IMR-90 (cell line): ENCODE data around the gene FAS. TPM values are rescaled to one million over a fixed set of nuclear protein-coding genes. Genes with fewer than 3 reads are reported as not detected.

ENCODE experiments used
- ATAC-seq: fragments of 200-7000 bp; cut with Tn5 transposase; 2 replicates; pipeline ENCODE4 v1.9.1; 2020; ENCODE audit warnings: low read depth, mild to moderate bottlenecking, moderate library complexity
- BruUV-seq: library from RNA; stranded (reverse); fragments of 400-500 nt; replicated peaks from 2 replicates; lab custom pipeline; 2021; lab: Mats Ljungman, UMichigan
- CTCF ChIA-PET: fragments of 300-600 bp; formaldehyde crosslinking; extraction: SDS; loops from one replicate; lab custom pipeline; 2021; ENCODE audit warnings: antibody characterized with exemption; lab: Yijun Ruan, JAX
- POLR2A ChIA-PET: fragments of 300-600 bp; sonication (Branson Sonifier 250); formaldehyde crosslinking; loops from one replicate; lab custom pipeline; 2022; ENCODE audit warnings: antibody characterized with exemption; ENCODE audit not compliant: unreplicated experiment; lab: Charles Lee
- DNase-seq: peaks from one replicate; pipeline ENCODE4 v3.0.0; 2013
- H2AFZ ChIP-seq: replicated peaks from 2 replicates; pipeline ENCODE3; 2013; ENCODE audit warnings: low read length, mild to moderate bottlenecking; ENCODE audit not compliant: poor library complexity
- H2AK5ac ChIP-seq: 2 replicates; pipeline ENCODE4 v1.6.1; 2013; ENCODE audit warnings: low read depth, low read length, inconsistent platforms
- H2AK9ac ChIP-seq: replicated peaks from 2 replicates; pipeline ENCODE3; 2013; ENCODE audit warnings: mild to moderate bottlenecking, low read depth, low read length, moderate library complexity; ENCODE audit not compliant: poor library complexity
- H2BK120ac ChIP-seq: 2 replicates; pipeline ENCODE4 v1.6.1; 2013; ENCODE audit warnings: low read depth, low read length, inconsistent platforms
- H2BK15ac ChIP-seq: 3 replicates; pipeline ENCODE4 v1.6.1; 2013; ENCODE audit warnings: low read depth, low read length, inconsistent platforms
- H2BK20ac ChIP-seq: 2 replicates; pipeline ENCODE4 v1.6.1; 2013; ENCODE audit warnings: low read depth, mild to moderate bottlenecking, inconsistent platforms, low read length, moderate library complexity
- H2BK5ac ChIP-seq: 2 replicates; pipeline ENCODE4 v1.6.1; 2013; ENCODE audit warnings: mild to moderate bottlenecking, low read depth, low read length, inconsistent platforms; ENCODE audit not compliant: poor library complexity, severe bottlenecking
- H3K14ac ChIP-seq: replicated peaks from 2 replicates; pipeline ENCODE4 v1.6.1; 2013; ENCODE audit warnings: low read depth, low read length, inconsistent platforms
- H3K18ac ChIP-seq: 2 replicates; pipeline ENCODE4 v1.6.1; 2013; ENCODE audit warnings: low read depth, low read length, control low read depth
- H3K23ac ChIP-seq: 2 replicates; pipeline ENCODE4 v1.6.1; 2013; ENCODE audit warnings: low read depth, low read length, inconsistent platforms
- H3K27ac ChIP-seq: 2 replicates; pipeline ENCODE4 v1.5.1; 2013; ENCODE audit warnings: mild to moderate bottlenecking, control low read depth, low read length; ENCODE audit not compliant: insufficient read depth
- H3K27me3 ChIP-seq: 2 replicates; pipeline ENCODE4 v1.6.1; 2013; ENCODE audit warnings: low read length; ENCODE audit not compliant: control insufficient read depth, insufficient read depth
- H3K36me3 ChIP-seq: 2 replicates; pipeline ENCODE4 v1.6.1; 2013; ENCODE audit warnings: low read length, mixed read lengths; ENCODE audit not compliant: control insufficient read depth, insufficient read depth
- H3K4ac ChIP-seq: 2 replicates; pipeline ENCODE4 v1.6.1; 2013; ENCODE audit warnings: low read depth, low read length, inconsistent platforms
- H3K4me1 ChIP-seq: 2 replicates; pipeline ENCODE4 v1.6.1; 2013; ENCODE audit warnings: low read length, mixed read lengths; ENCODE audit not compliant: control insufficient read depth, insufficient read depth
- H3K4me2 ChIP-seq: 2 replicates; pipeline ENCODE4 v1.6.1; 2013; ENCODE audit warnings: low read depth, mild to moderate bottlenecking, control low read depth, low read length, moderate library complexity
- H3K4me3 ChIP-seq: 2 replicates; pipeline ENCODE4 v1.5.1; 2013; ENCODE audit warnings: low read depth, mild to moderate bottlenecking, control low read depth, low read length, moderate library complexity; ENCODE audit not compliant: insufficient read depth
- H3K56ac ChIP-seq: 2 replicates; pipeline ENCODE4 v1.6.1; 2013; ENCODE audit warnings: low read length, inconsistent platforms; ENCODE audit not compliant: insufficient read depth; ENCODE audit errors: extremely low read depth
- H3K79me1 ChIP-seq, 2 experiments: 2 replicates each; pipeline ENCODE4 v1.6.1; 2013; ENCODE audit warnings: low read length in 2 of 2, inconsistent platforms in 1 of 2, low read depth in 1 of 2
- H3K9ac ChIP-seq: 2 replicates; pipeline ENCODE4 v1.6.1; 2013; ENCODE audit warnings: low read depth, low read length, control low read depth
- H3K9me1 ChIP-seq: 2 replicates; pipeline ENCODE4 v1.6.1; 2013; ENCODE audit warnings: low read length, inconsistent platforms; ENCODE audit not compliant: insufficient read depth
- H3K9me3 ChIP-seq: 2 replicates; pipeline ENCODE4 v1.6.1; 2013; ENCODE audit warnings: low read length; ENCODE audit not compliant: control insufficient read depth, insufficient read depth
- H4K20me1 ChIP-seq: 2 replicates; pipeline ENCODE4 v1.6.1; 2013; ENCODE audit warnings: low read length, inconsistent platforms; ENCODE audit not compliant: insufficient read depth
- H4K5ac ChIP-seq: 2 replicates; pipeline ENCODE4 v1.6.1; 2013; ENCODE audit warnings: mild to moderate bottlenecking, low read depth, low read length, control low read depth
- H4K8ac ChIP-seq, 2 experiments: 2 replicates each; pipeline ENCODE4 v1.6.1; 2013; ENCODE audit warnings: low read depth in 2 of 2, low read length in 2 of 2, control low read depth in 1 of 2, inconsistent platforms in 1 of 2
- H4K91ac ChIP-seq: 2 replicates; pipeline ENCODE4 v1.6.1; 2013; ENCODE audit warnings: low read depth, low read length, inconsistent platforms; ENCODE audit not compliant: insufficient read depth
- BHLHE40 ChIP-seq: fragments of 150-350 bp; IDR thresholded peaks from 2 replicates; pipeline ENCODE4 v1.6.1; 2016; ENCODE audit warnings: mild to moderate bottlenecking, low read depth, low read length
- CTCF ChIP-seq: conservative IDR thresholded peaks from 2 replicates; pipeline ENCODE4 v1.5.1; 2012; ENCODE audit warnings: mild to moderate bottlenecking, low read depth, low read length, improper control_type of control experiment
- ELK1 ChIP-seq: fragments of 150-350 bp; IDR thresholded peaks from 2 replicates; pipeline ENCODE4 v1.6.1; 2016; ENCODE audit warnings: low read depth, mild to moderate bottlenecking, low read length, moderate library complexity, borderline replicate concordance
- FOS ChIP-seq: fragments of 150-350 bp; IDR thresholded peaks from 2 replicates; pipeline ENCODE4 v1.6.1; 2016; ENCODE audit warnings: low read depth, low read length
- MAZ ChIP-seq: IDR thresholded peaks from 2 replicates; pipeline ENCODE4 v1.6.1; 2012; ENCODE audit warnings: low read depth, mild to moderate bottlenecking, low read length, improper control_type of control experiment, moderate library complexity, borderline replicate concordance
- NFE2L2 ChIP-seq: fragments of 150-350 bp; IDR thresholded peaks from 2 replicates; pipeline ENCODE4 v1.6.1; 2016; ENCODE audit warnings: low read depth, mild to moderate bottlenecking, low read length
- RAD21 ChIP-seq: IDR thresholded peaks from 2 replicates; pipeline ENCODE4 v1.6.1; 2012; ENCODE audit warnings: low read length, improper control_type of control experiment
- RCOR1 ChIP-seq: IDR thresholded peaks from 2 replicates; pipeline ENCODE4 v1.6.1; 2012; ENCODE audit warnings: mild to moderate bottlenecking, low read length, improper control_type of control experiment; ENCODE audit not compliant: insufficient replicate concordance
- RFX5 ChIP-seq: IDR thresholded peaks from 2 replicates; pipeline ENCODE4 v1.8.0; 2012; ENCODE audit warnings: low read depth, mild to moderate bottlenecking, low read length, moderate library complexity
- SMC3 ChIP-seq: fragments of 150-350 bp; IDR thresholded peaks from 2 replicates; pipeline ENCODE4 v1.6.1; 2016; ENCODE audit warnings: low read depth, mild to moderate bottlenecking, antibody characterized with exemption, low read length, moderate library complexity
- WGBS, 2 experiments: methylation state at CpG; one replicate each; pipeline versions ENCODE4 v1.1.5 to v1.1.7; 2013; ENCODE audit warnings: missing lambda C conversion rate in 2 of 2; ENCODE audit not compliant: insufficient read length in 1 of 2; ENCODE audit errors: extremely low coverage in 2 of 2; 5-methylcytosine and 5-hydroxymethylcytosine counted together
- dilution Hi-C: fragments of 300-500 bp; cut with HindIII; formaldehyde crosslinking; loops from one replicate; pipeline ENCODE4 v1.14.3; 2018; ENCODE audit warnings: low sequenced_read_pairs; ENCODE audit not compliant: unreplicated experiment
- in situ Hi-C: fragments of 300-500 bp; cut with MboI; formaldehyde crosslinking; loops from 3 replicates; pipeline ENCODE4 v1.14.3; 2019; ENCODE audit warnings: low sequenced_read_pairs, inconsistent platforms, mixed read lengths
- intact Hi-C: fragments of 100-400 bp; cut with micrococcal nuclease; formaldehyde crosslinking; loops from 2 replicates; pipeline ENCODE4 v1.10.0; 2022
- polyA plus RNA-seq, 3 experiments: library from polyadenylated mRNA; depleted of rRNA; stranded (reverse); fragments of >200 nt; gene quantifications; 2 replicates each; pipeline ENCODE4 v1.2.3, GENCODE V29; 2012; ENCODE audit warnings: low replicate concordance in 1 of 3
- total RNA-seq: library from RNA; depleted of rRNA; stranded (reverse); fragments of >200 nt; gene quantifications from 2 replicates; pipeline ENCODE4 v1.2.3, GENCODE V29; 2012

FAS gene
- total and polyA plus RNA-seq, 2 of the 4 experiments (the other 2 are of a cell fraction) = 34.3 to 53.8 TPM

GRCh38 chr10:89030791-89031190 lies 40.2 kb downstream of the FAS start:
- Histone ChIP-seq H3K4me2 (no peak overlapping the region), H3K27ac (no peak overlapping the region), H2BK5ac (no peak overlapping the region), H2BK20ac (no peak overlapping the region), H2AK9ac (no peak overlapping the region), H3K56ac (no peak overlapping the region), H3K36me3 (no peaks in the 10 kb centered on the region), H3K79me1 (no peaks in the 10 kb centered on the region), H2AK5ac (peak overlapping the region; percentile 36; the same call in 1 of the 2 replicates), H3K18ac (peak overlapping the region; percentile 62), H3K14ac (0 out of 2 replicates have a peak overlapping the region, but pooled peaks have one; percentile 4), H3K9me1 (peaks cover 5% of the 10 kb centered on the region), H3K9me3 (no peaks in the 10 kb centered on the region), H3K4ac (0 out of 2 replicates have a peak overlapping the region, but pooled peaks have one; percentile 15), H2BK15ac (no peak overlapping the region), H3K4me1 (peaks cover 19% of the 10 kb centered on the region), H4K8ac (no peak overlapping the region), H4K5ac (peak overlapping the region; percentile 21), H3K9ac (no peak overlapping the region), H4K20me1 (no peaks in the 10 kb centered on the region), H4K91ac (peak overlapping the region; percentile 31; the same call in 1 of the 2 replicates), H3K23ac (no peak overlapping the region), H3K27me3 (no peaks in the 10 kb centered on the region), H3K4me3 (no peak overlapping the region), H2BK120ac (no peak overlapping the region), H2AFZ (no peak overlapping the region)
- no TSS peak for BruUV-seq
- ATAC-seq (no peak), DNase-seq (no peak)
- WGBS, 2 experiments = no CpG with 5 or more reads among the region's 2 CpGs
- in situ Hi-C loops = loop anchor here (5.0 kb wide), 1 partner anchor 182 kb away; no protein-coding TSS in a partner anchor
- TF ChIP-seq RAD21 (no peak), SMC3 (no peak), MAZ (no peak), FOS (no peak), BHLHE40 (no peak), ELK1 (no peak), RFX5 (no peak), RCOR1 (no peak), CTCF (no peak), NFE2L2 (no peak)
- CTCF ChIA-PET = interaction anchor here (1.6 to 1.7 kb wide), 2 partner anchors 13 to 185 kb away, joined by 7 read pairs; no protein-coding TSS in a partner anchor
- dilution Hi-C loops = no loop called here
- intact Hi-C loops = loop anchor here (1.0 to 5.0 kb wide), 2 partner anchors 42 to 183 kb away; no protein-coding TSS in a partner anchor
- POLR2A ChIA-PET = no interaction called here
